HG02885 (cell line): ENCODE data around the gene SMYD4.
"Not testable (repeated sequence)": the region's sequence is repeated elsewhere in the genome, so short reads cannot be mapped to it uniquely, and the experiment has no call there.

ENCODE experiments used
- ATAC-seq: cut with Tn5 transposase; IDR thresholded peaks from one replicate; pipeline ENCODE4 v1.9.1; 2021; ENCODE audit warnings: mild to moderate bottlenecking; ENCODE audit not compliant: unreplicated experiment, poor library complexity

Gene SMYD4

DNA sequence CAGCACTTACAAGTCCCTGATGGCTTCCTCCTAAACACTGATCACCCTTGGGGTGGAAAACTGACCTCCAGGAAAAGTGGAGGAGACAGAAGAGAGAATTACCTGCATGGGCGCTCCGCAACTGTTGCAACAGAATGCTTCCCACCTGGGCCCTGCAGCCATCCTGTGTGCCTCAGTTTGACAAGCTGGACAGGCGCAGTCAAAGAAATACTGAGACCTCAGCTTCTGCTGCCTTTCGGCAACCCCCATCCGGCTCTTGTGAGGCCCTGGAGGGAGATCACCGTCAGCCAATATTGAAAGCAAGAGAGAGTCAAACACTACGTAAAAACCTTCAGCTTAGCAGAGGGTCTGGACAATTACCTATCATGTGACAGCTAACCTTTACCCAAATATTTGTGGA is 43.0 kb downstream of the SMYD4 start:
- ATAC-seq: no peak

DNA sequence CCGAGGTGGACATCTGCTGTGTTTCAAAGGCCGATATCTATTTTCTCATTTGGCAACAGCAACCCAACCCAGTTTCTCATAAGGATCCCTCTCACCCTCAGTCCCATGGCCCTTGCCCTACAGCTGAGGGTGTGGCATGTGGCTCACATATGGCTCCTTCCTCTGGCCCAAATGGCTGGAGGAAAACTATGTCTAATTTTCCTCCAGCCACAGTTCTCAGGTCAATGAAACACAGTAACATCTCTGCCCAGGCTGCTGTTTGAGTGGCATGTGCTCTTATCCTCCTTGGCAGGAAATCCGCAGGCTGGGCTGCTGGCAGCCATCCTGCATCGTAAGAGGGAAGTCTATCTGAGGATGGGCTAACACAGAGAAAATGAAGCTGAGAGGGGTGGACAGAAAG is 43.8 kb downstream of the SMYD4 start:
- no peak for ATAC-seq

DNA sequence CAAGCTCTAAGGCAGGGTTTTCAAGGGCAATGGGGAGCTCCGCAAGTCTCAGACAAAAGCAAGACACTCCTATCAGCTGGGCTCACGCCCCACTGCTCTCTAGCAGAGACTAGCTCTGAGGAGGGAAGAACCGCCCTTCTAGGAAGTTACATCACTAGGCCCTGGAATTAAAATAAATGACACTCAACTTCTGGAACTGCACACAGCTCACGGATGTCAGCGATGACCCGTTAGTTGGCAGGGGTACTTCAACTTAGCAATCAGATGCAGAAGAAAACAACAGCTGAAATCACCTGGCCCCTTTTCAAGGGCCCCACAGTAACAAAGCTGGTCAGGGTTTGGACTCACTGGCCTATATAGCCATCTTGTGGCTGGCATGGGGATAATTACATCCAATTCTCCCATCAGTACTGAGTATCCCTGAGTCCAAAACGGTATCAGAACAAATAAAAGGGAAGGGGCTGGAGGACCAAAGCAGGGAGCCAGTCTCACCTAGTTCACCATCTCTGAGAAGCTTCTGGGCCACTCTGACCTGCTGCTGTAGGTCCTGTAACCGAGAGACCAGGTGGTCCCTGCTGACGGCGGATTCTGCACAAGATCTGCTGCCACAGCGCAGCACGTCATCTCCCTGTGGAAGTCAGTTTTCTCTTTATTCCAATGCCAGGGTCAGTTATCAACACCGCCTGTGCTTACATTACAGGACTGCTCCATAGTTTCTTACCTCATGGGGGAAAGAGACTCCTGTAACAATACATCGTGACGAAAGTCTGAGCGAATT is 45.7 kb downstream of the SMYD4 start:
- no peak for ATAC-seq

DNA sequence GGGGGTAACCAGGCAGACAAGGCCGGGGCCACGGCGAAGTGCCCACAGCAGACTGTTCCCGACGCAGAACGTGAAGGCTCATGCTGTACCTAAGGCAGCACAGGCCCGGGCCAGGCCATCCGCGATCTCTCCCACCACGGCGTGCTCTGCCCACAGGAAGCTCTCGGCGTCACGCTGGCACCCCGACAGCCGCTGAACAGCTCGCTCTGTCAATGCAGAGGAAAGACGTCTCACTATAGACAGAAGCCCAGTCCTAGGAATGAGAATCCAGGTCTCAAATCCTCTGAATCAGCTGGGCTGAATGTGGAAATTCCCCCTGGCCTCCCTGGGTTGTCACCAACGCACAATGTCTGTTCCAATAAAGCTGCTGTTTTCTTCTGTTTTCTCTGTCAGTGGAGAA is 46.4 kb downstream of the SMYD4 start:
- ATAC-seq: no peak

GRCh38 chr17:1782171-1782567 is 47.5 kb downstream of the SMYD4 start:
- ATAC-seq: no peak

DNA sequence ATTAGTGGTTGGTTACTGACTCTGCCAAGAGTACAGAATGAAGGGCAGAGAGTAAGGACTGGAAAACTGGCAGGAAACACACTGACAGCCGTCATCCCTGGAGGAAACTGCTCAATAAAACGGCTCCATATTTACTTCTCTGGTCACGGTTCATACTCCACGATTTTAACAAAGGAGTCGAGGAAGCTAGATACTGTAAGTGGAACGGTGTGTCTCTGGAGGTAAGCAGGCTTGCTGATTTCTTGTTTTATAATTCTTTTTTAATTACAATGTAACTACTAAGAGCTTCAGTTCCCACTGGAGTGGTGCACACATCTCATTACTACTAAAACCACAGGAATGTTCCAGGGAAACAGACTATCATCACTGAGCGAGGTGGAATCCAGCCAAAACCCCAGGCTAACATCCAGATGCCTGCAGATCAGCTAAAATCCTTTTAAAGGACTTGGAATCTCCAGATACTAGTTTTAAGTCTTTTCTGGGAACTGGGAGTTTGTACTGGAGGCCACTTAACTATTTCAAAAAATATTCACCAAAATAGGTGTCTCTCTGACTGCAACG is 50.1 kb downstream of the SMYD4 start:
- no peak for ATAC-seq

GRCh38 chr17:1776857-1777256 is 52.8 kb downstream of the SMYD4 start:
- no peak for ATAC-seq

DNA sequence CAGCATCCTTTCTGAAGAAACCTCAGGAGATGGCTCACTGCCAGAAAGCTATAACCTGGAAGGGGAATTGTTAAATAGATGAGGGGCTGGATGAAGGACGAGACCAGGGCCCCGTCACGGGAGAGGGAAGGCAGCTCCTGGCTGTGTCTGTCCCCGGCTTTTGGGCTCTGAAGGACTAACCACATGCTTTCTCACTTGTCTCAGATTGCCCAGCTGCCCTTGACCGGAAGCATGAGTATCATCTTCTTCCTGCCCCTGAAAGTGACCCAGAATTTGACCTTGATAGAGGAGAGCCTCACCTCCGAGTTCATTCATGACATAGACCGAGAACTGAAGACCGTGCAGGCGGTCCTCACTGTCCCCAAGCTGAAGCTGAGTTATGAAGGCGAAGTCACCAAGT is 53.4 kb downstream of the SMYD4 start:
- no peak for ATAC-seq

DNA sequence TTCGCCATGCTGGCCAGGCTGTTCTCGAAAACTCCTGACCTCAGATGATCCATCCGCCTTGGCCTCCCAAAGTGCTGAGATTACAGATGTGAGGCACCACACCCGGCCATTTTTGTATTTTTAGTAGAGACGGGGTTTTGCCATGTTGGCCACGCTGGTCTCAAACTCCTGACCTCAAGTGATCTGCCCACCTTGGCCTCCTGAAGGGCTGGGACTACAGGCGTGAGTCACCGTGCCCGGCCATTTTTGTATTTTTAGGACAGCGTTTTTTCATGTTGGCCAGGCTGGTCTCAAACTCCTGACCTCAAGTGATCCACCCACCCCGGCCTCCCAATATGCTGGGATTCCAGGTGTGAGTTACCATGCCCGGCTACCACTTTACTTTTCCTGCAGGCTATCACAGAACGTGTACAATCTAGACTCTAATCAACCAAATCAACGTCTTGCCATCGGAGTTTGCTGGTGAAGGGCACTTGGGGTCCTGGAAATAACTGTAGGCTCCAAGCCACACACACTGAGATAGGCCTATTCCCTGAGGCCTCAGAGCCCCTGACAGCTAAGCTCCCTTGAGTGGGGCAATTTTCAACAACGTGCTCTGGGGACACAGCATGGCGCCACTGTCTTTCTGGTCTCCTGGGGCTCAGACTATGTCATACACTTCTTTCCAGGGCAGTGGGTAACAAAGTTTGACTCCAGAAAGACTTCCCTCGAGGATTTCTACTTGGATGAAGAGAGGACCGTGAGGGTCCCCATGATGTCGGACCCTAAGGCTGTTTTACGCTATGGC is 55.1 kb downstream of the SMYD4 start:
- no peak for ATAC-seq

DNA sequence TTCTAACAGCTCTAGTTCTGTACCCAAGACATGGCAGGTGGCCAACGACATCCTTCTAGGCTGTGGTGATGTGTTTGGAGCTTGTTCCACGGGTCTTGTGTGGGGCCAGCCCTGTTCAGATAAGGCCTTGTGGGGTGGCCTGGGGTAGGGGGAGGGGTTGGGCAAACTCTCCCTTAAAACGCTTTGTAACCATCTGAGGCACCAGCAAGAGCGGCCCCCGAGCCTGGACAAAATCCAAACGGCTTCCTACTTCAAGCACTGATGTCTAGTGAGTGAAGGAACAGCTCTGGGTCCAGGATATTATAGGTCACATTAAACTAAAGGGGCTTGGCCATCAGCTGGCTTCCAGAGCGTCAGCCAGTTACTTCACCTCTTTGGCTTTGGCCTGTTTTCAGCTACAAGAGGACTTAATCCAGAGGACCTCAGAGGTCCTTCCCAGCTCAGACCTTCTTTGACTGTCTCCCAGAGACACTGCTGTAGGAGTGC is 56.0 kb downstream of the SMYD4 start:
- no peak for ATAC-seq

DNA sequence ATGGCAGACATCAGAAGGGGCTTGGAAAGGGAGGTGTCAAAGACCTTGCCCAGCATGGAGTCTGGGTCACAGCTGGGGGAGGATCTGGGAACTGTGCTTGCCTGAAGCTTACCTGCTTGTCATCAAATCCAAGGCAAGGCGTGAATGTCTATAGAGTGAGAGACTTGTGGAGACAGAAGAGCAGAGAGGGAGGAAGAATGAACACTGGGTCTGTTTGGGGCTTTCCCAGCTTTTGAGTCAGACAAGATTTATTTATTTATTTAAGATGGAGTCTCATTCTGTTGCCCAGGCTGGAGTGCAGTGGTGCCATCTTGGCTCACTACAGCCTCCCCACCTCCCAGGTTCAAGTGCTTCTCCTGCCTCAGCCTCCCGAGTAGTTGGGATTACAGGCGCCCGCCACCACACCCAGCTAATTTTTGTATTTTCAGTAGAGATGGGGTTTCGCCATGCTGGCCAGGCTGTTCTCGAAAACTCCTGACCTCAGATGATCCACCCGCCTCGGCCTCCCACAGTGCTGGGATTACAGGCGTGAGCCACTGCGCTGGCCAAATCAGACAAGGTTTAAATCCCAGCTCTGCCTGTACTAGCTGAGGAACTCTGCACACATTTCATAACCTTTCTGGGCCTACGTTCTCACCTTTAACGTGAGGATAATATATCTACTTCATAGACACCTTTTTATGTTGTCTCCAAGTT is 56.6 kb downstream of the SMYD4 start:
- ATAC-seq: not testable (repeated sequence)

GRCh38 chr17:1769822-1770477 is 59.8 kb downstream of the SMYD4 start:
- no peak for ATAC-seq

DNA sequence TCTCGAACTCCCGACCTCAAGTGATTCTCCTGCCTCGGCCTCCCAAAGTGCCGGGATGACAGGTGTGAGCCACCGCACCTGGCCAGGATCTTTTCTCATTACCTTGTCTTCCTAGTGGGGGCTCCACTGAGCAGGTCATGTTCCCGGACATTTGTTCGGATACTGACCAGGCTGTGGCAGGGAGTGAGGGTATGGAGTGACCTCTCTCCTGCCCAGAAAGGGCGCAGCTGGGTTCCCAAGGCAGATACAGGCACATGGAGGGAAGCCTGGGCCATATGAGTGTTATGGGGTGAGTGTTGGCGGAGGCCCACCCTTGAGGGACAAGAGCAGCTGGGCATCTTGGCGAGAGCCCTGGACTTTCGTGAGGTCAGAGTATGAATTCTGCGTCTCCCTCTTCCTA is 62.3 kb downstream of the SMYD4 start:
- no peak for ATAC-seq

DNA sequence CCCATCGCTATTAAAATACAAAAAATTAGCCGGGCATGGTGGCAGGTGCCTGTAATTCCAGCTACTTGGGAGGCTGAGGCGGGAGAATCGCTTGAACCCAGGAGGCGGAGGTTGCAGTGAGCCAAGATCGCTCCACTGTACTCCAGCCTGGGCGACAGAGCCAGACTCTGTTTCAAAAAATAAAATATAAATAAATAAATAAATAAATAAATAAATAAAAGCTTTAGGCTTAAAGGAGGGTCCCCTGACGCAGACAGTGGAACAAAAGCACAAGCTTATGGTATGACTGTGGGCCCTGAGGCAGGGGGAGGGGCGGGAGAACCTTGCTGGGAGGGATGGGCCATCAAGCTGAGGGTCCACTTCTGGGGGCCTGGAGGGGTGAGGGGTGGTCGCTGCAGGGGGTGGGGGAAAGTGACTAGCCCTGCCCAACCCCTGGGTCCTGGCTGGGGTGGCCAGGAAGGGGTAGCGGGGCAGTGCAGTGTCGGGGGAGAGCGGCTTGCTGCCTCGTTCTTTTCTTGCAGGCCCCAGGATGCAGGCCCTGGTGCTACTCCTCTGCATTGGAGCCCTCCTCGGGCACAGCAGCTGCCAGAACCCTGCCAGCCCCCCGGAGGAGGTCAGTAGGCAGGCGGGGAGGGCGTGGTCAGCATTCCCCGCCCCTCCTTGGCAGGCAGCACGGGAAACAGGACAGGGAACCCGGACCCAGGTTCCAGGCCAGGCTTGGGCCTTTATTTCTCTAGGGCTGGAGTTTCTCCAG is 63.1 kb downstream of the SMYD4 start:
- no peak for ATAC-seq

DNA sequence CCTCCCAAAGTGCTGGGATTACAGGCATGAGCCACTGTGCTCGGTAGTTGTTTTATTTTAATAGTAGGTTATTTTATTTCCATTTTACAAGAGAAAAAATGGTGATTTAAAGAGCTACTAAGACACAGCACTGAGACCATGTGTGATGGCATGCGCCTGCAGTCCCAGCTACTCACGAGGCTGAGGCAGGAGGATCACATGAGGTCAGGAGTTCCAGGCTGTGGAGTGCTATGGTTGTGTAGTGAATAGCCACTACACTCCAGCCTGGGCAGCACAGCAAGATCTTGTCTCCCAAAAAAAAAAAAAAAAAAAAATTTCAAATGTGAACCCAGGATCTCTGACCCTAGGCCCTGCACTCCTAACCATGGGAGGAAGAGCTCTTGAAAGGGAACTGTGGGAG is 64.1 kb downstream of the SMYD4 start:
- ATAC-seq: no peak

DNA sequence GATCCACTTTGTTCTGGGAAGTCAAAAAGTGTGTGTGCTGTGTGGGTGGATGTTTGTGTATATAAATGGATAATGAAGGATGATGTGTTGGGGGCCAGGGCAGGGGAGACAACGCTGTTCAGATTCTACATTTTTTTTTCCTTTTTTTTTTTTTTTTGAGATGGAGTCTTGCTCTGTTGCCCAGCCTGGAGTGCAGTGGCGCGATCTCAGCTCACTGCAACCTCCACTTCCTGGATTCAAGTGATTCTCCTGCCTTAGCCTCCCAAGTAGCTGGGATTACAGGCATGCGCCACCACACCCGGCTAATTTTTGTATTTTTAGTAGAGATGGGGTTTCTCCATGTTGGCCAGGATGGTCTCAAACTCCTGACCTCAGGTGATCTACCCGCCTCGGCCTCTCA is 65.0 kb downstream of the SMYD4 start:
- ATAC-seq: not testable (repeated sequence)

DNA sequence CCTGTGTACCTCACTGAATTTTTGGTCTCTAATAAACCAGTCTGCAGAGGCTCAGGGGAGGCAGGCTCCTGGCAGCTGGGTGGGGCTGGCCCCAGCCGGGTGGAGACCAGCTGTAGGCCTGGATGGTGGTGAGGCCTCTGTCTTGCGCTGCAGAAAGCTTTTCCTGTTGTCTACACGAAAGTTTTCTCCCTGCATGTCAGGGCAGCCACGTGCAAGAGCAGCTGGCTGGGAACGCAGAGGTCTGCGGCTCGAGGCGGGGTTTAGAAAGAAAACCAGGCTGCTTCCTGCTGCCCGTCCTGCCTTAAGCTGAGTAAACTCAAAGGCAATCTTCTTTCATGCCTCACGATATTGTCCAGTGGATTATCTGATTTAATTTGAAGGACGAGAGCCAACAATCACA is 65.4 kb downstream of the SMYD4 start:
- no peak for ATAC-seq

- ATAC-seq: no peak
Measured at GRCh38 chr17:1762901-1763898, 66.5 kb downstream of the SMYD4 start.
